Bronchial epithelial cell (primary cell): ENCODE results near the gene IL15RA. TPM values are rescaled to one million over a fixed set of nuclear protein-coding genes. Genes with fewer than 3 reads are reported as not detected.

Experiments
- DNase-seq: peaks from one replicate; pipeline ENCODE4 v3.0.0-alpha.2; 2010; ENCODE audit warnings: low read depth
- FAIRE-seq: peaks from 2 replicates; lab custom pipeline; 2011; peaks lifted over from hg19 to GRCh38; lab: Jason Lieb, UNC
- H3K27me3 ChIP-seq: 2 replicates; pipeline ENCODE4 v1.5.1; 2011; ENCODE audit warnings: low read length; ENCODE audit not compliant: control insufficient read depth, insufficient read depth
- H3K36me3 ChIP-seq: 2 replicates; pipeline ENCODE4 v1.5.1; 2011; ENCODE audit warnings: low read length; ENCODE audit not compliant: control insufficient read depth, insufficient read depth
- H3K4me3 ChIP-seq: 2 replicates; pipeline ENCODE4 v1.5.1; 2011; ENCODE audit warnings: mild to moderate bottlenecking, low read depth, low read length, control low read depth
- total RNA-seq: library from RNA; depleted of rRNA; stranded (reverse); fragments of >200 nt; gene quantifications from 2 replicates; pipeline ENCODE4 v1.2.1, GENCODE V29; 2014
- TF ChIP-seq, protein P1 (sequence below): IDR thresholded peaks from 2 replicates; pipeline ENCODE4 v1.5.1; 2011; ENCODE audit warnings: mild to moderate bottlenecking, moderate library complexity, low read length, control low read depth, inconsistent platforms; ENCODE audit not compliant: insufficient read depth, severe bottlenecking

The IL15RA gene
- total RNA-seq, 1 donor from 2014 or later, result 0.79 TPM

DNA sequence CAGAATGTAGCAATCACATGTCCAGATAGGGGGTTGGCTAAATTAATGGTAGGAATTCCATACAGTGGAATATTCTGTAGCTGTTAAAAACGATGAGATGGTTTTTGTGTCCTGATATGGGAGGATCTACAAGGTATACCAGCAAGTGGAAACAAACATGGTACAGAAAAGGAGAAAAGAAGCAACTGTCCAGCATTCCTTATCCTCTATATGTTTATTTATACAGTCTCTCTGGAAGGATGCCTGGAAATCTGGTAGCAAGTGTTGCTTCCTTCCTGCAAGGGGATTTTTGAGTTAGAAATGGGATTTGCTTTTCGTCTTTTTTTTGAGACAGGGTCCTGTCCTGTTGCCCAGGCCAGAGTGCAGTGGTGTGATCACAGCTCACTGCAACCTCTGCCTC lies 19.3 kb downstream of the IL15RA start:
- no peak overlapping the region for H3K4me3 ChIP-seq
- no peaks in the 10 kb centered on the region for H3K36me3 ChIP-seq
- no peaks in the 10 kb centered on the region for H3K27me3 ChIP-seq
- FAIRE-seq, result no peak
- TF ChIP-seq, protein P1, sequence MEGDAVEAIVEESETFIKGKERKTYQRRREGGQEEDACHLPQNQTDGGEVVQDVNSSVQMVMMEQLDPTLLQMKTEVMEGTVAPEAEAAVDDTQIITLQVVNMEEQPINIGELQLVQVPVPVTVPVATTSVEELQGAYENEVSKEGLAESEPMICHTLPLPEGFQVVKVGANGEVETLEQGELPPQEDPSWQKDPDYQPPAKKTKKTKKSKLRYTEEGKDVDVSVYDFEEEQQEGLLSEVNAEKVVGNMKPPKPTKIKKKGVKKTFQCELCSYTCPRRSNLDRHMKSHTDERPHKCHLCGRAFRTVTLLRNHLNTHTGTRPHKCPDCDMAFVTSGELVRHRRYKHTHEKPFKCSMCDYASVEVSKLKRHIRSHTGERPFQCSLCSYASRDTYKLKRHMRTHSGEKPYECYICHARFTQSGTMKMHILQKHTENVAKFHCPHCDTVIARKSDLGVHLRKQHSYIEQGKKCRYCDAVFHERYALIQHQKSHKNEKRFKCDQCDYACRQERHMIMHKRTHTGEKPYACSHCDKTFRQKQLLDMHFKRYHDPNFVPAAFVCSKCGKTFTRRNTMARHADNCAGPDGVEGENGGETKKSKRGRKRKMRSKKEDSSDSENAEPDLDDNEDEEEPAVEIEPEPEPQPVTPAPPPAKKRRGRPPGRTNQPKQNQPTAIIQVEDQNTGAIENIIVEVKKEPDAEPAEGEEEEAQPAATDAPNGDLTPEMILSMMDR, result no peak
- no peak for DNase-seq

GRCh38 chr10:5956146-5956936 lies 21.0 kb downstream of the IL15RA start:
- TF ChIP-seq, protein P1, result no peak
- Histone ChIP-seq H3K36me3 (no peaks in the 10 kb centered on the region), H3K27me3 (no peaks in the 10 kb centered on the region)

DNA sequence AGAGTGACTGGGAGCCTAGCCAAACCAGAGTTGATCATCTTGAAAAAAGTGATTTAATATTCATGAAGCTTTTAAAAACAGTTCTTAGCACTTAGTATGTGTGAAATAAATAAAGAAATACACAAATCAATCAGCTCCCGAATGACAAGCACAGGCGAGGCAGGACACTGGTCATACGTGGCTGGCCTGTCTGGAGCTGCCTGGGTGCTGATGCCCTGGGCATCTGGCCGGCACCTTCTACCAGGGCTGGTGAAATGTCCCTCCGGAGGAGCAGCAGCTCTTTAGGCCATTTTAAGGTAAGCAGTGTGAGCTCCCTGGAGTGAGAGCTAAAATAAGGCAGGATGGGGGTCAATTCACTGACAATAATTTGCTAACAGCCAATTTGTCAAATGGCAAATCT lies 23.7 kb downstream of the IL15RA start:
- Histone ChIP-seq H3K4me3 (no peak overlapping the region), H3K36me3 (no peaks in the 10 kb centered on the region), H3K27me3 (no peaks in the 10 kb centered on the region)
- DNase-seq (no peak), FAIRE-seq (no peak)
- TF ChIP-seq, protein P1, result no peak

More at GRCh38 chr10:5956146-5956936, 21.0 kb downstream of the IL15RA start:
- no peak overlapping the region for H3K4me3 ChIP-seq
- no peak for DNase-seq
- no peak for FAIRE-seq

GRCh38 chr10:5952731-5953385 lies 24.5 kb downstream of the IL15RA start:
- DNase-seq, result no peak
- no peak for FAIRE-seq
- no peaks in the 10 kb centered on the region for H3K27me3 ChIP-seq
- TF ChIP-seq, protein P1, result no peak
- no peaks in the 10 kb centered on the region for H3K36me3 ChIP-seq
- no peak overlapping the region for H3K4me3 ChIP-seq

GRCh38 chr10:5951721-5952407 lies 25.5 kb downstream of the IL15RA start:
- H3K27me3 ChIP-seq, result no peaks in the 10 kb centered on the region
- H3K4me3 ChIP-seq, result no peak overlapping the region
- DNase-seq, result peak; percentile 36
- no peak for FAIRE-seq
- H3K36me3 ChIP-seq, result no peaks in the 10 kb centered on the region
- TF ChIP-seq, protein P1, result no peak
